HG03039 (cell line): ENCODE results near the gene RILPL2.
"Not testable (repeated sequence)": the region's sequence is repeated elsewhere in the genome, so short reads cannot be mapped to it uniquely, and the experiment has no call there.

ENCODE experiments used
- ATAC-seq: cut with Tn5 transposase; IDR thresholded peaks from one replicate; pipeline ENCODE4 v1.9.1; 2021; ENCODE audit warnings: mild to moderate bottlenecking, moderate library complexity; ENCODE audit not compliant: unreplicated experiment

Gene RILPL2

DNA sequence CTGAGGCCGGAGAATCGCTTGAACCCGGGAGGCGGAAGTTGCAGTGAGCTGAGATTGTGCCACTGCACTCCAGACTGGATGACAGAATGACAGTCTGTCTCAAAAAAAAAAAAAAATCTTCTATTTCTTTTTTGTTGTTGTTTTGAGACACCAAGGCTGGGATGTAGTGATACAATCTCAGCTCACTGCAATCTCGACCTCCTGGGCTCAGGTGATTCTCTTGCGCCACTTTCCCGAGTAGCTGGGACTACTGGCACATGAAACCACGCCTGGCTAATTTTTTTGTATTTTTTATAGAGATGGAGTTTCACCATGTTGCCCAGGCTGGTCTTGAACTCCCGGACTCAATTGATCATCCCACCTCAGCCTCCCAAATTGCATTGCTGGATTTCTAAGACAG lies 14.2 kb upstream of the RILPL2 start:
- ATAC-seq: no peak

DNA sequence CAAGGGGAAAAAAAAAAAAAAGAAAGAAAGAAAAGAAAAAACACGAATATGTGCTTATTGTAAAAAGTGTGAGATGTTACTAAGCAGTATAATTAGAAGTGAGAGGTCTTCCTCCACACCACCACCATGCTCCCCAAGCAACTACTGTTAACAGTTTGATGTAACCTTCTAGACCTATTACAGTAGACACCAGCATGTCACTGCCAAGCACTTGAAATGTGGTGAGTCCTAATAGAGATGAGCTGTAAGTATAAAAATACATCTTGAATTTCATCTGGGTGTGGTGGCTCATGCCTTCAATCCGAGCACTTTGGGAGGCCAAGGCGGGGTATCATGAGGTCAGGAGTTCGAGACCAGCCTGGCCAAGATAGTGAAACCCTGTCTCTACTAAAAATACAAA lies 13.4 kb upstream of the RILPL2 start:
- no peak for ATAC-seq

DNA sequence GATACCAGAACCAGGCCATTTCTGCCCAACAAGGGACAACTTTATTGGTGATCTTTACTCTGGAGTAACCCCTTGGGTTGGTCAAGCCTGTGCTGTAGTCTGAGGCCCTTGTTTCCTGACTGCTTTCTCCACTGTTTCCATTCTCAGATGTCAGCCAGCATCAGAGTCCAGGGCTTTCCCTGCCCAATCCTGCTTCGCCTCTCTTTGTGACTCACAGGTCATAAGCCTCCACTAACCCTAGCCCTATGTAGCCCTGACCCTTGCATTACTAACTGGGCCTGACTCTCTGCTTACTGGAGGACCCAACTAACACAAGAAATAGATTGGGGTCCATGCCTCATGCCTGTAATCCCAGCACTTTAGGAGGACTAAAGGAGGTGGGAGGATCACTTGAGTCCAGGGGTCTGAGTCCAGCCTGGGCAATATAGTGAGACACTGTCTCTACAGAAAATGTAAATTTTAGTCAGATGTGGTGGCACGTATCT lies 12.8 kb upstream of the RILPL2 start:
- ATAC-seq: no peak

DNA sequence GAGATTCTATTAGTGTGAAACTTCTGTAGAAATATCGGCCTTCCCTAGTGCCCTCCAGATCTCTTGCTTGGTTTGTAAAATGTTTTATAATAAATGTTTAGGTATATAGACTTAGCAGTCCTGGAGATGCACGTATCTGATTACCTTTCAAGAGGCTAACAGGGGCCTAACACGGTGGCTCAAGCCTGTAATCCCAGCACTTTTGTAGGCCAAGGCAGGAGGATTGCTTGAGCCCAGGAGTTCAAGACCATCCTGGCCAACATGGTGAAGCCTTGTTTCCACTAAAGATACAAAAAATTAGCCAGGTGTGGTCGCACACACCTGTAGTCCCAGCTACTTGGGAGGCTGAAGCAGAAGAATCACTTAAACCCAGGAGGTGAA lies 9.8 kb upstream of the RILPL2 start:
- no peak for ATAC-seq

DNA sequence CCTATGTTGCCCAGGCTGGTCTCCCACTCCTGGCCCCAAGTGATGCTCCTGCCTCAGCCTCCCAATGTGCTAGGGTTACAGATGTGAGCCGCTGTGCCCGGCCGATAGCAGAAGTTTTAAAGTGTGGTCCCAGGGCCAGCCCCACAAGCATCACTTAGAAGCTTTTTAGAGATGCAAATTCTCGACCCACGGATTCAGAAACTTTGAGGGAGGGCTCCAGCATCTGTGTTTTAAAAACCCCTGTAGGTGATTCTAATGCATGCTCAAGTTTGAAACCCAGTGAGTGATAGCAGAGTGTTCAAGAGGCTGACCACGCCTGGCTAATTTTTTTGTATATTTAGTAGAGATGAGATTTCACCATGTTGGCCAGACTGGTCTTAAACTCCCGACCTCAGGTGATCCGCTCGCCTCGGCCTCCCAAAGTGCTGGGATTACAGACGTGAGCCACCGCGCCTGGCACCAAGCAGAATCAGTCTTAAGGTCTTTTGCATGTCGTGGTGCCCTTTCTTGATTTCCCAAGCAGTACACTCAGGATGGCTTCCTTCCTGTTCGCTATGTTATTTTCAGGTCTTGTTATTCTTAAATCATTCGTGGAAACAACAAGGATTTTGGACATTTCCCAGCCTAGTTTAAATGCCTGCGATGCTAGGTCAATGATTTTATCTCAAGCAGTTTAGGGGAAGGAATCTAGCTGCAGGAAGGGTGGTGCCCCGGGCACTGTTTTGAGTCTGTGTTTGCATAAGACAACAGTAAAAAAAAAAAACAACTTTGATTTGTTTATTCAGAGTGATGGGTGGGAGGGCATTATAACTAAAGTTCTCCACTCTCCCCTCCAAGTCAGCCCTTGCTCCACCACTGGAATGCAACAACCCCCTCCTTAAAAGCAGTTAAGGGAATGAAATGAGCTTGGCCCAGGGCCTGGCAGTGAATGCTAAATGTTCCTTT lies 9.2 kb upstream of the RILPL2 start:
- no peak for ATAC-seq

DNA sequence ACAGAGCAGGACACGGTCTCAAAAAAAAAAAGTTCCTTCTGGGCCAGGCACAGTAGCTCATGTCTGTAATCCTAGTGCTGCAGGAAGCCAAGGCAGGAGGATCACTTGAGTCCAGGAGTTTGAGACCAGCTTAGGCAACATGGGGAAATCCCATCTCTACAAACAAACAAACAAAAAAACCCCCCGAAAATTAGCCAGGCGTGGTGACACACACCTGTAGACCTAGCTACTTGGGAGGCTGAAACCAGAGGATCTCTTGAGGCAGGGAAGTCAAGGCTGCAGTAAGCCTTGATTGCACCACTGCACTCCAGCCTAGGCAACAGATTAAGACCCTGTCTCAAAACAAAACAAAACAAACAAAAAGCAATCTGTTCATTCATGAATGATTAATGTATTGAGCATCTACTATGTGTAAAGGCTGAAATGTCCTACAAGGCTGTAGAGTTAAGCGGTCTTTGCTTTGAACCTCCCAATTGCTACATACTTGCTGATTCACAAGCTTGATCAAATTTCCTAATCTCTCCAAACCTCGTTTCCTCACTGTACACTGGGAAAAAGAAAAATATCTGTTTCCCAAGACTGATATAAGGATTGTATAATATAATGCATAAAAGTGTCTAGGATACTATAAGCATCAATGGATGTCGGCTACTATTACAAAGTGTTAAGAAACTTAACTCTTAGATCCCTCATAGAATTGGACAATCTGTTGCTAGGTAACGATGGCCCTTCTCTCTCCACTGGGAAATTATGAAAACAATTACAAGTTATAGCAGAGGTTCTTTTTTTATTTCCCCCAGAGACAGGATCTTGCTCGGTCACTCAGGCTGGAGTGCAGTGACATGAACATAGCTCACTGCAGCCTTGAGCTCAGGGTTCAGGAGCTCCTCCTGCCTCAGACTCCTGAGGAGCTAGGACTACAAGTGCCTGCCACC lies 7.9 kb upstream of the RILPL2 start:
- ATAC-seq: no peak

DNA sequence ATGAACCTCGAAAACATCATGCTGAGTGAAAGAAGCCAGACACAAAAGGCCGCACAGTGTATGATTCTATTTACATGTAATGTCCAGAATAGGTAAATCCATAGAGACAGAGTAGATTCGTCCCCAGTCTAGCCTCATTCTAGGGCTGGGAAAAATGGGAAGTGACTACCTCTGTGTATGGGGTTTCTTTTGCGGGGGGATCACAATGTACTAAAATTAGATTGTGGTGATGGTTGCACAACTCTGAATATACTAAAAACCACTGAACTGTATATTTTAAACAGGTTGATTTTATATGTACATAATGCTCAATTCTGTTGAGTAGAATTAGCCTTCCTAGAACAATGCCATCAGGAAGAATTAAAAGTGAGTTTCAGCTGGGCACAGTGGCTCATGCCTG lies 6.3 kb upstream of the RILPL2 start:
- ATAC-seq: no peak

DNA sequence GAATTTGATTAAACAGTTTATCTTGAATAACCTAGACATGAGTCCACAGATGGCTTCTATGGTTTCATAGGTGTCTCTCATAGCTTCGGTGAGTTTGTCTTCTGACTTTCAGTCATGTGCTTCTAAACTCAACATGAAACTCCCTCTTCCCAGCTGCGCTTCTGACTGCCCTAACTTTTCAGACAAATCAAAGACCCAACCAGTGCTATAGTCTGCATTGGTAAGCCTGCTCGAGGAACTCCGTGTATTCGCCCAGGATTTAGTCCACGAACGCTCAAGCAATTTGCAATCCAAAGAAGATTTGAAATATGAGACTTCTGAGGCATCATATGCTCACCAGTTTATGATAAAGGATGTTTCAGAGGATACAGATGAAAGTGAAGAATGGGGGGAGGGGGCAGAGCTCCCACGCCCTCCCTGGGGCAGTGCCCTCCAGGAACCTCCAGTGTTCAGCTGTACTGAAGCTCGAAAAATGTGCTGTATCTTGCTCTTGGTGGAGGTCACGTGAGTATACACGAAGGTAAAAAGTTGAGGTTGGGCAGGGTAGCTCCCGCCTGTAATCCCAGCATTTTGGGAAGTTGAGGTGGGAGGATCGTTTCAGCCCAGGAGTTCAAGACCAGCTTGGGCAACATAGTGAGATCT lies 5.2 kb upstream of the RILPL2 start:
- peak; percentile 39 for ATAC-seq

DNA sequence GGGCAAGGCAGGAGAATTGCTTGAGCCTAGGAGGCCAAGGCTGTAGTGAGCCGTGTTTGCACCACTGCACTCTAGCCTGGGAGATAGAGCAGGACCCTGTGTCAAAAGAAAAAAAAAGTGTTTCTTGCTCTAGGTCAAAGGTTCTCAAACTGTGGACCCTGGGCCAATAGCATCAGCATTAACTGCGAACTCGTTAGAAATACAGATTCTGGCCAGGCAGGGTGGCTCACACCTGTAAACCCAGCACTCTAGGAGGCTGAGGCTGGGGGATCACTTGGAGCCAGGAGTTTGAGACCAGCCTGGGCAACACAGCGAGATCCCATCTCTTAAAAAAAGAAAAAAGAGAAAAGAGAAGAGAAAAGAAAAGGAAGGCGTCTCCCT lies 858 bp downstream of the RILPL2 start:
- ATAC-seq: no peak

DNA sequence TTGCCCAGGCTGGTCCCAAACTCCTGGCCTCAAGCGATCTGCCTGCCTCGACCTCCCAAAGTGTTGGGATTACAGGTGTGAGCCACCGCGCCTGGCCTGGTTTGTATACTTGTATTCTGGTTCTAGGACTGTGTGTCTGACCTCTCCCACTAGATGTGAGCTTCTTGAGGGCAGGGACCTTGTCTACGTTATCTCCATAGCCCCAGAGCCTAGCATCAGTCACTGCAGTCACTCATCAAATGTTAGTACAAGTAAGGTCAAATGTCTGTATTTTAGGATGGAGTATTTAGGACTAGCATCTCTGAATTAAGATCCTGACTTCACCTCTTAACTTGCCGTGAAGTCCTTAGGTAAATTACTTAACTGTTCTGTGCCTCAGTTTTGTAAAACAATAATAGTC lies 2.9 kb downstream of the RILPL2 start:
- no peak for ATAC-seq

DNA sequence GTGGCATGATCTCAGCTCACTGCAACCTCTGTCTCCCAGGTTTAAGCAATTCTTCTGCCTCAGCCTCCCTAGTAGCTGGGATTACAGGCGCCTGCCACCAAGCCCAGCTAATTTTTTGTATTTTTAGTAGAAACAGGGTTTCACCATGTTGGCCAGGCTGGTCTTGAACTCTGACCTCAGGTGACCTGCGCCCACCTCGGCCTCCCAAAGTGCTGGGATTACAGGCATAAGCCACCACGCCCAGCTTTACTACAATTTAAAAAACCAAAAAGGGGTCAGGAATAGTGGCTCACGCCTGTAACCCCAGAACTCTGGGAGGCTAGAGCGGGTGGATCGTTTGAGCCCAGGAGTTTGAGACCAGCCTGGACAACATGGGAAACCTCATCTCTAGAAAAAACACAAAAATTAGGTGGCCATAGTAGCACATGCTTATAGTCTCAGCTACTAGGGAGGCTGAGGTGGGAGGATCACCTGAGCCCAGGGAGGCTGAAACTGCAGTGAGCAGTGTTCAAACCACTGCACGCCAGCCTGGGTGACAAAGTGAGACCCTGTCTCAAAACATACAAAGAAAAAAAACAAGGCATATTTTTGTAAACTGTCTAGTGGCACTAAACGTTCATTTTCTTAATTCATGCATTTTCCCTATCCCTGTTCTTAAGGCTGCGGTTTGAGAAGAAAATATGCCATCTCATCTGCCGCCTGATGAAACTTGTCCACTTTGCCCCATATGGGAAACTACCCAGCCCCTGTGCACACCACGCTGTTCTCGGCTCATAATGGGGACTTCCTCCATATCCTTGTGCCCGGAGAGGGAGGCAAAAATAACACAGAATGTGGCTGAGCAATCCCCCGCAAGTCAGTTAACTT lies 4.3 kb downstream of the RILPL2 start:
- not testable (repeated sequence) for ATAC-seq

DNA sequence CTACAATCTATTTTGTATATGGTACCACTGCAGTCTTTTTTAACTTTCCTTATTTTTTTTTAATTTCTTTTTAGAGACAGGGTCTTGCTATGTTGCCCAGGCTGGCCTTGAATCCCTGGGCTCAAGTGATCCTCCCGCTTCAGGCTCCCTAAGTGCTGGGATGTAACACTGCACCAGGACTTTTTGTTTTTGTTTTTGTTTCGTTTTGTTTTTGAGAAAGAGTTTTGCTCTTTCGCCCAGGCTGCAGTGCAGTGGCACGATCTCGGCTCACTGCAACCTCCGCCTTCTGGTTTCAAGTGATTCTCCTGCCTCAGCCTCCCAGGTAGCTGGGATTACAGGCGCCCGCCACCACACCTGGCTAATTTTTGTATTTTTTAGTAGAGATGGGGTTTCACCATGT lies 7.4 kb downstream of the RILPL2 start:
- not testable (repeated sequence) for ATAC-seq

DNA sequence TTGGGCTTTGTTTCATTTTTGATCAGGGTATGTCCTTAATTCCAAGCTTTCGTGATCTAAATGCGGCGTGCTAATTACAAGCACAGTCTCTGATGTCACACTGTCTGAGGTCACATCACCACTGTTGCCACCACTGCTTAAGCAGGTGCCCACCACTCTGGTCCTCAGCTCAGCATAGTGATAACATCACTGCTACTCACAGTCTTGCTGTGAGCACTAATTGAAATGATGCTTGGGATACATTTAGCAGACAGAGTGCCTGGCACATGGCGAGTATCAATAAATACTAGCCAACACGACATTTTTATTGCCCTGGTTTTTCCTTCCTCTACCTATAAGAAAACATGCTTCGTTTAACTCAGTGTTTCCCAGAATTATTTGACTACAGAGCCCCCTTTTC lies 7.9 kb downstream of the RILPL2 start:
- no peak for ATAC-seq

DNA sequence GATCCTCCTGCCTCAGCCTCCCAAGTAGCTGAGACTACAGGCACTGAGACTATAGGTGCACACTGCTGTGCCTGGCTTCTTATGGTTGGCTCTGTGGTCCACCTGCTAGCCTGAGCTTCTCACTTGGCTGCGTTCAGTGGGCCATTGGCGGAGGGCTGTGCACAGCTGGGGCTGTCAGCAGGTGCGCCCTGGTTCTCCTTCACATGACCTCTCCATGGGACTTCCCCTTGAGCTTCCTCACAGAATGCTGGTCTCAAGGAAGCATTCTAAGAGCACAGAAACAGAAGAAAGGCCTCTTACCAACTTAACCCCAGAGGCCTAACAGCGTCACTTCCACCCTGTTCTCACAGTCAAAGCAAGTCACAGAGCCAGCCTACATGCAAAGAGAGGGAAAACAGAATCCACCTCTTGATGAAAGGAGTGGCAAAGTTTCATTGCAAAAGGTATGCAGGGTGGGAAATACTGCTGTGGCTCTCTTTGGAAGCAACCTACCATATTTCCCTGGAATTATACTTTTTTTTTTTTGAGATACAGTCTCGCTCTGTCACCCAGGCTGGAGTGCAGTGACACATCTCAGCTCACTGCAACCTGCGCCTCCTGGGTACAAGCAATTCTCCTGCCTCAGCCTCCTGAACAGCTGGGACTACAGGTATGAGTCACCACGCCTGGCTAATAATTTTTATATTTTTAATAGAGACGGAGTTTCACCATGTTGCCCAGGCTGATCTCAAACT lies 9.3 kb downstream of the RILPL2 start:
- peak; percentile 82 for ATAC-seq

DNA sequence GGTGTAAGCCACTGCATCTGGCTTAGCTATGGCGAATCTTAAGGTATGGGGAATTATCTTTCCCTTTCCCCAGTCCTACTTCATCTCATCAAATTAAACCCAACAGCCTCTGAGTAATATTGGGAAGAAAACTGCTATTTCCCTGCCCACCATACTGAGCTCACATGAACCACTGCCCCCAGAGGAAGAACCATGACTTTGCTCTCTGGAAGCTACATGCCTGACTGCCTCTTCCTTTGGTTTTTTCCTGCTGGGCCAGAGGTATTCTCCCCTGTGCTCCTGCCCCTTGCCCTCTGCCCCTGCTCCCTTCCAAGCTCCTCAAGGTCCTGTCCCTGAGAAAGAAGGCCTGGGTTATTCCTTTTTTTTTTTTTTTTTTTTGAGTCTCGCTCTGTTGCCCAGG lies 15.2 kb downstream of the RILPL2 start:
- ATAC-seq: no peak

DNA sequence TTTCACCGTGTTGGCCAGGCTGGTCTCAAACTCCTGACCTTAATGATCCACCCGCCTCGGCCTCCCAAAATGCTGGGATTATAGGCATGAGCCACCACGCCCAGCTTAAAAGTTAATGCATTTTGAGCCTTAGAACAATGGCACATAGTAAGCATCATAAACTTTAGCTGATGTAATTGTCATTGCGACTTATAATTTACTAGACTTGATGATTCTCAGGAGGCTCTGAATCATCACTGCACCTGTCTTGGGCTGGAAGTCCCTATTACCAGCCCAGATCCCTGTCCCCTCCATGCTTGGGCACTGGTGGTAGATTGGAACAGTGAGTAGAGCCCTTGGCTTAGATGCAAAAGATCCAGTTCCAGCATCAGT lies 26.5 kb downstream of the RILPL2 start:
- ATAC-seq: no peak

DNA sequence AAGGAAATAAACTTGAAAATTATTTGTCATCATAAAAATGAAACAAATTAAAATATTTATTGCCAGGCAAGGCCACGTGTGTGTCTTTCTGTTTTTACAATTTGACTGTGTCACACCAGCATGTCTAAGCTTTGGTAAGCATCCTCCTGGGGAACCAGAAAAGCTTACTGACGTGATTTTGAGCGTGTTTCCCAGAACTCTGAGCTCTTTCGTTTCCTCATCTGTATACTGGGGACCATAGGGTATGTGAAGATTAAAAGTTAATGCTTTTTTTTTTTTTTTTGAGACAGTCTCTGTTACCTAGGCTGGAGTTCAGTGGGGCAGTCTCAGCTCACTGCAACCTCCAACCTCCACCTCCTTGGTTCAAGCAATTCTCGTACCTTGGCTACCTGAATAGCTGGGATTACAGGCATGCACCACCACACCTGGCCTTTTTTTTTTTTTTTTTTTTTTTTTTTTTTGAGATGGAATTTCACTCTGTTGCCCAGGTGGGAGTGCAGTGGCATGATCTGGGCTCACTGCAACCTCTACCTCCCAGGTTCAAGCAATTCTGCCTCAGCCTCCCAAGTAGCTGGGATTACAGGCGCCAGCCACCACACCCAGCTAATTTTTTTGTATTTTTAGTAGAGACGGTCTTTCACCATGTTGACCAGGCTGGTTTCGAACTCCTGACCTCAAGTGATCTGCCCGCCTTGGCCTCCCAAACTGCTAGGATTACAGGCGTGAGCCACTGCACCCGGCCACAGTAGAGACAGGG lies 27.0 kb downstream of the RILPL2 start:
- ATAC-seq: not testable (repeated sequence)

DNA sequence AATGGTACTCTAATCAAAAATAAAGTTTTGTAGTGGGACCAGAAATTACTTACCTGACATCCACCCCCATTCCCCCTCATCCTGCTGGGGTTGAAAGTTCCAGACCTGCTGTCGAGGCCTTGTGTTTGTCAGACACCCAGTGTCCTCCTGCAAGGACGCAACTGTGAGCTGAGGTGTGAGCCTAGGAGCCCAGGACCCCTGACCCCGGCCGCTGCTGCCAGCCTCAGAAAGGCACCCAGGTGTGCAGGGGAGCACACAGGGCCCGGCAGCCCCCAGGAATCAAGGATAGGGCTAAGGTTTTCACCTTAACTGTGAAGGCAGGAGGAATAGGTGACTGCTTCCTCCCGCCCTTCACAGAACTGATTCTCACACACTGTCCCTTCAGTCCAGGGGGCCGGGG lies 27.9 kb downstream of the RILPL2 start:
- ATAC-seq: not testable (repeated sequence)

DNA sequence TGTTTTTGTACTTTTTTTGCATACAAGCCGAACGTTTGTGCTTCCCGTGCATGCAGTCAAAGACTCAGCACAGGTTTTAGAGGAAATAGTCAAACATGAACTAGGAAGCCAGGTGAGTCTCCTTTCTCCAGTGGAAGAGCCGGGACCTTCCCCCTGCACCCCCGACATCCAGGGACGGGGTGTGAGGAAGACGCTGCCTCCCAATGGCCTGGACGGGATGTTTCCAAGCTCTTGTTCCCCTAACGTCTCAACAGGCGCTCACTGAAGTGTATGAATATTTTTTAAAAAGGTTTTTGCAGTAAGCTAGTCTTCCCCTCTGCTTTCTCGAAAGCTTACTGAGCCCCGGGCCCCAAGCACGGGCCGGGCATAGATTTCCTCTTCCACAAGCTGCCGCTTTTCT lies 28.6 kb downstream of the RILPL2 start:
- ATAC-seq: not testable (repeated sequence)
